ENCODE data around the gene DPP3. TPM values are rescaled to one million over a fixed set of nuclear protein-coding genes. Genes with fewer than 3 reads are reported as not detected.

DPP3 gene
- polyA plus RNA-seq, 1 donor, result 28.8 TPM

GRCh38 chr11:66557733-66558326 lies 77.6 kb downstream of the DPP3 start:
- WGBS (ENCODE audit: insufficient coverage, low lambda C conversion rate), result 100% methylated on average over 1 of the region's 24 CpGs
- H3K4me1 ChIP-seq (ENCODE audit: control insufficient read depth, insufficient read depth, low read length), result peaks cover 6% of the 10 kb centered on the region

More at GRCh38 chr11:66557733-66558326, 77.6 kb downstream of the DPP3 start:
- H3K27ac ChIP-seq (ENCODE audit: low read length), result no peak overlapping the region
- H3K27me3 ChIP-seq (ENCODE audit: control insufficient read depth, insufficient read depth, low read length), result peaks cover 25% of the 10 kb centered on the region
- peaks cover 2% of the 10 kb centered on the region for H3K9me3 ChIP-seq (ENCODE audit: control insufficient read depth, low read depth, low read length)
- no peak for DNase-seq
- H3K4me3 ChIP-seq (ENCODE audit: low read length), result no peak overlapping the region
- no peaks in the 10 kb centered on the region for H3K36me3 ChIP-seq (ENCODE audit: control insufficient read depth, insufficient read depth, low read length)

Other genes with a start within 250 kb of the DPP3 start
- gene KLC2, start 222.7 kb upstream of the DPP3 start, polyA plus RNA-seq, result 18.2 TPM
- 122 TPM for gene RAB1B, start 211.8 kb upstream of the DPP3 start, polyA plus RNA-seq
- 8.0 TPM for gene CNIH2, start 202.3 kb upstream of the DPP3 start, polyA plus RNA-seq
- 102 TPM for gene YIF1A, start 191.3 kb upstream of the DPP3 start, polyA plus RNA-seq
- 3.1 TPM for gene TMEM151A, start 188.5 kb upstream of the DPP3 start, polyA plus RNA-seq
- gene CD248, start 163.4 kb upstream of the DPP3 start, polyA plus RNA-seq, result 24.6 TPM
- gene RIN1, start 144.0 kb upstream of the DPP3 start, polyA plus RNA-seq, result 5.2 TPM
- 32.4 TPM for gene BRMS1, start 135.3 kb upstream of the DPP3 start, polyA plus RNA-seq
- 31.0 TPM for gene B4GAT1, start 132.8 kb upstream of the DPP3 start, polyA plus RNA-seq
- 13.2 TPM for gene SLC29A2, start 108.7 kb upstream of the DPP3 start, polyA plus RNA-seq
- gene NPAS4, start 59.4 kb upstream of the DPP3 start, polyA plus RNA-seq, result 1.7 TPM
- 69.5 TPM for gene MRPL11, start 41.6 kb upstream of the DPP3 start, polyA plus RNA-seq
- 5.1 TPM for gene PELI3, start 13.5 kb upstream of the DPP3 start, polyA plus RNA-seq
- gene BBS1, start 30.2 kb downstream of the DPP3 start, polyA plus RNA-seq, result 40.8 TPM
- 8.5 TPM for gene ZDHHC24, start 65.6 kb downstream of the DPP3 start, polyA plus RNA-seq
- 0.22 TPM for gene ACTN3, start 66.5 kb downstream of the DPP3 start, polyA plus RNA-seq
- 11.9 TPM for gene CTSF, start 88.2 kb downstream of the DPP3 start, polyA plus RNA-seq
- 0.09 TPM for gene CCDC87, start 112.6 kb downstream of the DPP3 start, polyA plus RNA-seq
- 55.8 TPM for gene CCS, start 112.8 kb downstream of the DPP3 start, polyA plus RNA-seq
- 68.5 TPM for gene RBM14, start 136.2 kb downstream of the DPP3 start, polyA plus RNA-seq
- gene RBM4, start 158.3 kb downstream of the DPP3 start, polyA plus RNA-seq, result 145 TPM
- 38.9 TPM for gene RBM4B, start 197.5 kb downstream of the DPP3 start, polyA plus RNA-seq
- gene SPTBN2, start 248.8 kb downstream of the DPP3 start, polyA plus RNA-seq, result 7.1 TPM

Measured in large intestine (tissue), 3 donors.